AG09319 (cell line): ENCODE results near the gene BTG4.

Experiments
- DNase-seq: peaks from one replicate; pipeline ENCODE4 v3.0.0-alpha.2; 2010; ENCODE audit warnings: low read depth; ENCODE audit errors: extremely low read depth
- CTCF ChIP-seq: IDR thresholded peaks from 2 replicates; pipeline ENCODE4 v1.5.1; 2011; ENCODE audit warnings: low read depth, mild to moderate bottlenecking, inconsistent platforms, low read length, moderate library complexity

Gene BTG4

DNA sequence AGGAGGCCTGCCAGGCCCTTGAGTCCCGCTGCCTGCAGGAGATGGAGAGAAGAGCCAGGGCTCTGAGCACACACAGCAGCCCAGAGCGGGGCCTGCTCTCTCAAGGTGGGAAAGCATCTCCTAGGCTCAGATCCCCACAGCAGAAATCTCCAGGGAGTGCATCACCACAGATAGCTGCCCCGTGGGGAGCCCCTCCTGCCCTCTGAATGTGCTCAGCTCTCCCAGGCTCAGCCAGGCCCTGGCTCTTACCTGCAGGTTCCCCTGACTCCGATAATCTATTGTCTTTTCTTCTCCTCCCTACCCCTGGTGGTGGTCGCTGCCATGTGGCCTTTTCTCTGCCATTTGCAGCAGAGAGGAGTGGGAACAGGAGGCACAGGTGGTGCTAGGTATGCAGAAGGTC, 49.9 kb downstream of the BTG4 start:
- TF ChIP-seq CTCF = no peak
- DNase-seq = no peak

- no peak for DNase-seq
- TF ChIP-seq CTCF = no peak
Observed at GRCh38 chr11:111461460-111462235, 50.5 kb downstream of the BTG4 start.

DNA sequence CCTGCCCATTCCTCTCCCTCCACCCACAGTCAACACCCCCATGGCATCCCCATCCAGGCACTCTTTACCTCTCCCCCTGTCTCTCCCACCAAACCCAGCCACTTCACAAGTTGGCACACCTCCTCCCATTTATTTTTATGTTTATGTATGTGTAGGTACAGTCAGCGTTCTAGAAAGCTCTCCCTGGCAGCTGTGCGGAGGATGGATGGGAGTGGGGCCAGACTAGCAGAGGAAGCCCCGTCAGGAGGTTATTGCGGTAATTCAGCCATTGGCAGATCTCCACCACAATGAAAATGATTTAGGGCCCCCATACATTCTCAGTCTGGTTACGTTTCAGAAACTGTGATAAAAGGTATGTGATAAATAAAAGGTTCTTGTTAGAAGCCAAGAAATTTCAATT, 51.3 kb downstream of the BTG4 start:
- TF ChIP-seq CTCF = no peak
- no peak for DNase-seq

DNA sequence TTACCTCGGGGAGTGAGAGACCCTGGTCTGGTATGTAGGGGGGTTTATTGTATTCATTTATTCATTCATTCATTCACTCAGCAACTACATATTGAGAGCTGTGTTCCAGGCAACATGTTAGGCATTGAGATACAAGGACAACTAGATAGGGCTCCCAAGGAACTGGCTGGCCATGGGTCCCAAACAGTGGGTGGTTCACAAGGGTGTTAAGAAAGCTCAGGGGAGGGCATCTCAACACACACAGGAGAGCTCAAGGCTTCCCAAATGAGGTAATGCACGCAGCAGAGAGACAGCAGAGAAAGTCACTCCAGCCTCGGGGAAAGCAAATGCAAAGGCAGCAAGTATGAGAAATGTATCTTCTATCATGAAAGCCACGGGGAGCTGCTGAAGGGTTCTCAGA, 51.8 kb downstream of the BTG4 start:
- no peak for TF ChIP-seq CTCF

GRCh38 chr11:111459506-111460270, 52.5 kb downstream of the BTG4 start:
- TF ChIP-seq CTCF = no peak
- no peak for DNase-seq

More for the DNA sequence above, 51.8 kb downstream of the BTG4 start:
- DNase-seq = no peak

DNA sequence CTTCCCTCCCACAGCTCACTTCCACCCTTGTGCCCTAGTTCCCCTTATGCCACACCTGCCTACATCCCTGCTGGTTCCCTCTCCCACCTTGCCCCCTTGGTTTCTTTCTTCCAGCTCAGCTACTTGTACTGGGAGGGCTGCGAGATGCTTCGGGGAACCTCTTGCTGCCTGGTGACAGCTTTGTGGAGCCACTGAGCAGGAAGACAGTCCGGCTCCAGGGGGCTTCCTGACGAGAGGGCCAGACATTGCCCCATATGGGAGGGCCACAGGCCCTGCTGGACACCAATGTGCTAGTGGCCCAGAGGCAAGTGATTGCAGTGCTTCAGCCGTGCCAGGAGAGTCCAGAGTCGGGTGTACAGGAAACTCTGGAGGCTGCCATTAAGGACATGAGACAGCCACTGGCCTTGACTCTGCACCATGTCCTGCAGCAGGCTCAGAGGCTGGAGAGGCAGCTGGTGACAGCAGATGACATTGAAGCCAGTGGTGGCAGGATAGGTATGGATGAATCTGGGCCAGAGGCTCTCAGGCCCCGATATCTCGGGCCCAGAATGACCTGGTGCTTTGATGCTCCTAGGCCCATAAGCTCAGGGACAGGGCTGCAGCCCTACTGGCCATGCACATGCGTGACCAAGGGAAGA, 54.3 kb downstream of the BTG4 start:
- TF ChIP-seq CTCF = no peak
- no peak for DNase-seq
